ENCODE results near the gene PIK3CG.

The PIK3CG gene

DNA sequence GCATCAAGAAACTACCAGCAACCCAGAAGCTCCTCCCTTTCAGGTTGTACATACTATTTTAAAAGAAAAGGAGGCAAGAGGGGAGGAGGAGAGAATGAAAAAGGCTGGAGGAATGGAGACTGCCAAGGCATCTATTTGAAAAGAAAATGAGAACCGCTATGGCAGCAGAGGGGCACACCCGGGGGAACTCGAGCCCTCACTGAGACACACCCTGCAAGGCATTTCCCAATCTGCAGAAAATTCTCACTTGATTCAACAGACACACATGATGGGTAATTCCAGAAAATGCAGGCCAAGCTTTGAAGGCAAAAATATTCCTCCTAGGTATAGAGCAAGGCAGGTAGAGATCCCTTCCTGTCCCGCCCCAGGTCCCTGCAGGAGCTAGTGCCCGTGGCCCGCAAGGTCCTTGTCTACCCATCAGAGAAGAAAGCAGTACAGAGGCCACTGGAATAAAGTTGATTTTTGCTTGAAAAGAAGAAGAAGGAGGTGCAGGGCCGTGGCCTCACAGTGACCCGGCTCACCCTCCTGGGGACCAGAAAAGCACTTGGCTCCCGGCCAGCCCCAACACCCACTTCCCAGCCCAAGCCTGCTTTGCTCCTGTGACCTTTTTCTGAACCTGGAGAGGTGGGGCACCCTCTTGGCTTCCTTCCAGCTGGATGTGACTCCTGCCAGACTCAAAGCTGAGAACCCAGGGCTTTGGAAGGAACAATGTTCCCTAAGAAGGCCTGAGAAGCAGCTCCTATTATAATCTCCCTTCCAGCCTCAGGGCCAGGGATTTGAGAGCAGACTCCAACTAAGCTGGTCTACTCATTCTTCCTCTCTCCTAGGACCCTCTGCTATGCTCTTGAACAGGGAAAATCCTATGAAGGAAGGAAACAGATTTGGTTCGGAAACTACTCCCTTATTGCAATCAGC is 6.2 kb upstream of the PIK3CG start:
- no peak for FAIRE-seq

DNA sequence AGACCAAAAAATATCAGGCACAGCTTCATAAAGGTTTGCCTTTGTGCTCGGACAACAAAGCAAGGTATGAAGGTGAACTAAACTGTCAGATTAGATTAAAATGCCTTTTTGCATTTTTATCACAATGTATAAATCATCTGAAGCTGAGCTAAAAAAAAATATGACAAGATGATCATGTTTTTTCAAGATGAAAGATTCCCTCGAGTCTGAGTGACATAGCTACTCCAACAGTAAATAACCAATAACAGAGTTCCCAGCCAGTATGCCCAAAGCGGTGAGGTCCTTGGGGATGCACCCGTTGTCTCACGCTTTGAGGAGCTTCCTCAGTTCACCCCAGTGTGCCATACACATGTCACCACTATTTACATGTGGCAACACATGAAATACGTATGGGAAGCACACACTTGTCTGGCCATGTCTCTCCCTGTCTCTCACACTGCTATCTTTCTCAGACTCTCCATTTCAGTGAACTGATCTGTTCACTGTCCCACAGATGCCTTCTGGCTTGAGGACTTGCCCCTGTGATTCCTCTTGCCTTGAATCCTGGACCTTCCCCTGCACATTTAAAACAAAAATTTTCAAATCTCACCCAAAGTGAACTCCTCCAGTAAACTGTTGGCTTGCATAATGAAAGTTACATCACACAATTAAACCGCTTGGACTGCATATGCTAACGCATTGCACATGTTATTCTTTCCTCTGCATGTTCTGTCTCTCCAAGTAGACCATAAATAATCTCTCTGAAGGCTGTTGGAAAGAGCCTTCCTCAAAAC is 2.6 kb upstream of the PIK3CG start:
- no peak for FAIRE-seq

- FAIRE-seq = no peak
Measured at GRCh38 chr7:106863274-106863997, 1.6 kb upstream of the PIK3CG start.

DNA sequence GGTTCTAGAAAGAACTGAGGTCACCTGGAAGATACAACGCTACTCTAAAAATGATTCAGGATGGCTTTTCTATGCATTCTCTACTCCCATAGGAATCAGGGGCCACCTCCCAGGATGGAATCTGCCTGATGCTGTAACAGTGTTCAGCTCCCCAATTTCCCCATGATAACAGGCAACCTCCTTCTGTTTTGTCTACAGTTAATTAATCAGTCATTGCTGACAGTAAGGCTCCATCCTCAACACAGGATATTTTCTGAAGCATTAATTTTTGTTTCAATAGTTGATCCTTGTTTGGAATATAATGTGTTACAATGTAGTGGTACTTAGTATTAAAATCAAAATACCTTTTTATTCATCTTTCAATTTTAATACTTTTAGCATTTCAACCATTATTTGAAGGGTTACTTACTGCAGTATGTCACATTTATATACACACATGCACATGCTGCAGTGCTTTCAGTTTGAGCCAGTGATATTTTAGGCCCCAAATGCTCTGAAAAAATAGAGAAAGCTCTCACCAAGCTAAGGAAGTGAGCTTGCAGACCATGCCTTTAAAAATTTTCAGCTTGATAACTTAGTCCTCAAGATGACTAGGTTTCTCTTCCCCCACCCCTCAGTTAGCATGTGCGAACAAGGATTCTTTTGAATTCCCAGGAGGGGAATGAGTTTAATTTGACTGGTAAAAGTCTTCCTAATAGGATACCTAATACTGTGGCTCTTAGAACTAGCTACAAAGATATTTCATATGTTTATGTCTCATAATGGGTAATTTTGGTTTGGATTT is 592 bp upstream of the PIK3CG start:
- no peak for FAIRE-seq

- FAIRE-seq = no peak
Measured at GRCh38 chr7:106866298-106867281, 1.5 kb downstream of the PIK3CG start.

- no peak for FAIRE-seq
Measured at GRCh38 chr7:106867641-106868351, 2.7 kb downstream of the PIK3CG start.

DNA sequence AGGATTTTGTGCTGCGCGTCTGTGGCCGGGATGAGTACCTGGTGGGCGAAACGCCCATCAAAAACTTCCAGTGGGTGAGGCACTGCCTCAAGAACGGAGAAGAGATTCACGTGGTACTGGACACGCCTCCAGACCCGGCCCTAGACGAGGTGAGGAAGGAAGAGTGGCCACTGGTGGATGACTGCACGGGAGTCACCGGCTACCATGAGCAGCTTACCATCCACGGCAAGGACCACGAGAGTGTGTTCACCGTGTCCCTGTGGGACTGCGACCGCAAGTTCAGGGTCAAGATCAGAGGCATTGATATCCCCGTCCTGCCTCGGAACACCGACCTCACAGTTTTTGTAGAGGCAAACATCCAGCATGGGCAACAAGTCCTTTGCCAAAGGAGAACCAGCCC is 3.3 kb downstream of the PIK3CG start:
- FAIRE-seq = no peak

DNA sequence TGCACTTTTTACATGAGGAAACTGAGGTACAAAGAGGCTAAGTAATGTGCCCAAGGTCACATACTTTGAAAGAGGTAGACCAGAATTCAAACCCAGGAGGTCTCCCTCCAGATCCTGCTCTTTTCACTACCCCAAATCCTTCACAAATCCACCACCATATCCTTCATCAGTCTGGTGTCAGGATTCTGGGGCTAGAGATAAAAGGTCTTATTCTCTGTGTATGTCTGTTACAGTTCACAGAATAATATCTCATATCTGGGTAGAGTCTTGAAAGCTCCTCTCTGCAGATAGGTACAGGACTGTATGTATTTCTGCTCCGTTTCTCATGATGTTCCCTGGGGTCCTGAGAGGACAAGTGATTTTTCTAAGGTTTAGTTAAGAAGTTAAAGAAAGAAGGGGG is 4.9 kb downstream of the PIK3CG start:
- FAIRE-seq = no peak

DNA sequence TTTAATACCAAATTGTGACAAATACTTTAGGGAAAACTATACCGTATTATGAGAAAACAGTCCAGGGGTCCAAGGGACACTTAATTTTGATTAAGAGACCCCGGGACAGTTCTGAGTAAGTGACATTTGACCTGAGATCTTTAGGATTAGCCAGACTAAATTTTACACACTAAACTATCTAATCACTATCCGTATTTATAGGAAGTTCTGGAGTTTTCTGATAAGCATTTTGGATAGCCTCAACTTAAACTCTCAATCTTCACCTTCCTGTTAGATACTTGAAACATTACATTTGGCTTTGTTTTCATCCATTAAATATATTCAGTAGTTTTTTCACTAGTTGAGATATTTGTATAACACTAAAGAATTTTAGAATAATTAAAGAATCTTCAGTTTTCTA is 5.4 kb downstream of the PIK3CG start:
- FAIRE-seq = no peak

- FAIRE-seq = no peak
Measured at GRCh38 chr7:106870983-106871410, 5.9 kb downstream of the PIK3CG start.

DNA sequence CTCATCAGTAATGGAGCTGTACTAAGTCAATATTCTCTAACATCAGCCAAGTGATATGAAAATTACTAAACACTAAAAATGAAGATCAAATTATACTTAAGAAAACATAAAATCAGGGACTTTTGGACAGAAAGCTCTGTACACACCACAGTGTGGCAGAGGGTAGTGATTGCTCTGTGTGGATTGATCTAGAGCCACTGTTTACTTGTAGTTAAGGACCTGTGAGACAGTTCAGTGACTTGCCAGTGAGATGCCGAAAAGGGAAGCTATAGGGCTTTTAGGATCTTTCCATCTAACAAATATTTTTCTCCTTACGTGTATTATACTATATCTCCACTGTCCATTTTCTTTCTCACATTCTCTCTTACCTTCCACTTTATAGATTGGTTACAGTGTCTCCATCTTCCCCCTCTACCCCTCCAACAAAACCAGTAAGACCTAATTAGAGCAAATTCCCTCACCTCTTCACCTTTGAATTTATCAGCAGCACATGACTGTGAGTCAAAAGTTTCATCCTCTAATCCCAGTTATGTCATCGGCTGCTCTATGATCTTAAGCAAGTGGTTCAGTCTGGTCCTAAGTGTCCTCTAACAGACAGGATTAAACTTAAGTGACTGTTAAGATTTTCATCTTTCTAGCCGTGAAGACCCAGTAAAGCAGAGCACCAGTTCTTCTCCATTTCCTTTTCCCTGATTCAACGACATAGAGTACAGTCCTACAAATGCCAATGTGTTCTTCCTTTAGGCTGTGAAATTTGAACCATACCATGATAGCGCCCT is 6.9 kb downstream of the PIK3CG start:
- no peak for FAIRE-seq

DNA sequence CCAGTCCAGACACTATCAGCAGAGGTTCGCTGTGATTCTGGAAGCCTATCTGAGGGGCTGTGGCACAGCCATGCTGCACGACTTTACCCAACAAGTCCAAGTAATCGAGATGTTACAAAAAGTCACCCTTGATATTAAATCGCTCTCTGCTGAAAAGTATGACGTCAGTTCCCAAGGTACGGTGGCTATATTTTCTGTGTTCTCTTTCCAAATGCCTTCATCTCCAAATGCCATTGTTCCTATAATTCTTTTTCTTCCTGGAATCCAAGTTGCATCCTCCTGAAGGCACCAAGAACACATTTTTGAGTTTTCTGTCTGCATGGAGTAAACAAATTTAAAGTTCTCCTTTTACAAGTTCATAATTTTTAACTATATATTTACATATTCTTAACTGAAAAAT is 7.7 kb downstream of the PIK3CG start:
- no peak for FAIRE-seq

- FAIRE-seq = no peak
Measured at GRCh38 chr7:106874076-106874475, 9.0 kb downstream of the PIK3CG start.

DNA sequence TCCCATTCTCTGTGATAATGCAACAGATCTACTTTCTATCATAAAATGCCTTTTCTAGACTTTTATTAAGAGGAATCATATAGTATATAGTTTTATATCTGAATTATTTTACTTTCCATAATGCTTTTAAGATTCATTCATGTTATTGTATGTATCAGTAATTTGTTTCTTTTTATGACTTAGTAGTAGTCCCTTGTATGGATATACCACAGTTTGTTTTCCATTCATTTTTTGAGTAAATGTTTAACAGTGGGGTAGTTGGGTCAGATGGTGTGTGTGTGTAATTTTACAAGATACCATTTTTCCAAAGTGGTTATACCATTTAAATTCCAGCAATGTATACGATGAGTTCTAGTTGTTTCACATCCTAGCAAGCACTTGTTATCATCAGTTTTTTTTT is 10.4 kb downstream of the PIK3CG start:
- no peak for FAIRE-seq

GRCh38 chr7:106878748-106879439 is 13.8 kb downstream of the PIK3CG start:
- FAIRE-seq = no peak

GRCh38 chr7:106881984-106882383 is 16.9 kb downstream of the PIK3CG start:
- no peak for FAIRE-seq

GRCh38 chr7:106883456-106884026 is 18.5 kb downstream of the PIK3CG start:
- FAIRE-seq = no peak

DNA sequence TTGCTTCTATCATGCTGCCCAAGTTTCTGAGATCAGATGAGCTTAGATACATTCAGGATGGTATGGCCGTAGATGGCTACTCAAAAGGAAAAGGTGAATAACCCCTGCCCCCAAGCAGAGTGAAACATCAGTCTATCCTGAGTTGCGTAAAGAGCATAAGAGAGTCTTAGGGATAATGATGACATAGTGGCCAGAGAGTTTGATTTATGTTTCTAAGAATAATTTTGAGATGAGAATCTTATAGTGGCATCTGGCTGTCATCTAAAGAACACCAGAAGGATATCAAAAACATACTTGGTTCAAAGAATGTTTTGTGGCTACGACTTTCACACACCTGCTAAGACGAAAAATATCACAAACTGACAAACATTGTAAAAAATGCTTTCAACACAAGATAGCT is 20.6 kb downstream of the PIK3CG start:
- no peak for FAIRE-seq

DNA sequence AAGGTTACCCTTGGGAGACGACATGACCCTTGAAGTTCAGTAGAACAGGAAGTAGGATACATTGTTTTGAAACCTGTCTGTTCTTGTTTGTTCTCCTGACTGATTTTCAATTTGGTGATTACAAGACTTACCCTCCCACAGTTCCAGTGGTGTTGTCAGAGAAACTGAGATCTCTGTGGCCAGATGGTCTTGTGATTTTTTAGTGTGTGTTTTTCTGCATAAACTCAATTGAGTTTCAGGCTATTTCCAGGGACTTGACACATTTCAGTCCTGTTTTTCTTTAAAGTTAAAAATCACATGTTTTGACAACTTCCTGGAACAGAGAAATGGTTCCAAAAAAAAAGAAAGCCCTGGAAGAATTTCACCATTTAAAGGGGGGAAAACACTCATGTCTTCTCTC is 22.3 kb downstream of the PIK3CG start:
- no peak for FAIRE-seq

Measured in TTC549 (cell line).